Measurements from ENCODE around the gene NAPEPLD. TPM values are rescaled to one million over a fixed set of nuclear protein-coding genes. Genes with fewer than 3 reads are reported as not detected.

NAPEPLD gene
- total RNA-seq, 1 donor from 2014 or later, result 16.2 TPM

DNA sequence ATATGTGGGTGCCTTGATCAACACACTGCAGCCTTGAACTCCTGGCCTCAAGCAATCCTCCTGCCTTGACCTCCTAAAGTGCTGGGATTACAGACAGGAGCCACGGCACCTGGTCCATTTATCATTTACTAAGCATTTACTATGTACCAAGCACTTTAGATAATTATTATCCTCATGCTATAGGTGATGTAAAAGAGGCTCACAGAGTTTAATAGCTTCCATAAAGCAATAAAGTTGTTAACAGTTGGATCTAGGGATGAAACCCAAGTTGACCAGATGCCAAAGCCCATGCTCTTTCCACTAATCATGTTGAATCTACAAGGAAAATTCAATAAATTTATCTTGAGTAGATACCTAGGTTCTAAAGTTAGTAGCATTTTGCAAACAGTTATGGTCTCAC lies 5.0 kb downstream of the NAPEPLD start:
- no peaks in the 10 kb centered on the region for H3K27me3 ChIP-seq (ENCODE audit: low read depth)
- intact Hi-C loops (cut with DNase I), result no loop called here
- H3K9me3 ChIP-seq, result no peaks in the 10 kb centered on the region
- H3K36me3 ChIP-seq, result no peaks in the 10 kb centered on the region
- no peak for ATAC-seq
- TF ChIP-seq, protein P1, sequence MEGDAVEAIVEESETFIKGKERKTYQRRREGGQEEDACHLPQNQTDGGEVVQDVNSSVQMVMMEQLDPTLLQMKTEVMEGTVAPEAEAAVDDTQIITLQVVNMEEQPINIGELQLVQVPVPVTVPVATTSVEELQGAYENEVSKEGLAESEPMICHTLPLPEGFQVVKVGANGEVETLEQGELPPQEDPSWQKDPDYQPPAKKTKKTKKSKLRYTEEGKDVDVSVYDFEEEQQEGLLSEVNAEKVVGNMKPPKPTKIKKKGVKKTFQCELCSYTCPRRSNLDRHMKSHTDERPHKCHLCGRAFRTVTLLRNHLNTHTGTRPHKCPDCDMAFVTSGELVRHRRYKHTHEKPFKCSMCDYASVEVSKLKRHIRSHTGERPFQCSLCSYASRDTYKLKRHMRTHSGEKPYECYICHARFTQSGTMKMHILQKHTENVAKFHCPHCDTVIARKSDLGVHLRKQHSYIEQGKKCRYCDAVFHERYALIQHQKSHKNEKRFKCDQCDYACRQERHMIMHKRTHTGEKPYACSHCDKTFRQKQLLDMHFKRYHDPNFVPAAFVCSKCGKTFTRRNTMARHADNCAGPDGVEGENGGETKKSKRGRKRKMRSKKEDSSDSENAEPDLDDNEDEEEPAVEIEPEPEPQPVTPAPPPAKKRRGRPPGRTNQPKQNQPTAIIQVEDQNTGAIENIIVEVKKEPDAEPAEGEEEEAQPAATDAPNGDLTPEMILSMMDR (IDR thresholded peaks at IDR 0.05), result no peak
- DNase-seq, result no peak
- no peak overlapping the region for H3K27ac ChIP-seq
- H3K4me3 ChIP-seq, result no peak overlapping the region
- peaks cover 21% of the 10 kb centered on the region for H3K4me1 ChIP-seq

DNA sequence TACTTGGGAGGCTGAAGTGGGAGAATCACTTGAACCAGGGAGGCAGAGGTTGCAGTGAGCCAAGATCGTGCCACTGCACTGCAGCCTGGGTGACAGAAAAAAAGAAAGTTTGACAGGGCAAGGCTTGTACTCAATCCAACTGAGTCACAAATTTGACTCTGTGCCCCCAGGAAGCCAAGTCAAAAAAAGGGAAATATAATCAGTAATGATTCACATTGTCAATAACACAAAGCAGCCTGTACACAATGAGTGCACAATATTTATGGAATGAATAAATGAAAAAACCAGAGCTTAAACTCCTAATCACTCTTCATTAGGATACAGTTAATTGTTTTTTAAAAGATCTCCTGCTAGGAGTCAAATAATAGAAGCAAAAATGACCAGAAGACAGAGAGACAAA lies 6.4 kb downstream of the NAPEPLD start:
- Histone ChIP-seq H3K9me3 (no peaks in the 10 kb centered on the region), H3K4me1 (peaks cover 12% of the 10 kb centered on the region), H3K27me3 (ENCODE audit: low read depth) (no peaks in the 10 kb centered on the region), H3K27ac (no peak overlapping the region), H3K36me3 (no peaks in the 10 kb centered on the region), H3K4me3 (no peak overlapping the region)
- no peak for ATAC-seq
- TF ChIP-seq, protein P1 (IDR thresholded peaks at IDR 0.05), result no peak
- intact Hi-C loops (cut with DNase I), result no loop called here
- no peak for DNase-seq

DNA sequence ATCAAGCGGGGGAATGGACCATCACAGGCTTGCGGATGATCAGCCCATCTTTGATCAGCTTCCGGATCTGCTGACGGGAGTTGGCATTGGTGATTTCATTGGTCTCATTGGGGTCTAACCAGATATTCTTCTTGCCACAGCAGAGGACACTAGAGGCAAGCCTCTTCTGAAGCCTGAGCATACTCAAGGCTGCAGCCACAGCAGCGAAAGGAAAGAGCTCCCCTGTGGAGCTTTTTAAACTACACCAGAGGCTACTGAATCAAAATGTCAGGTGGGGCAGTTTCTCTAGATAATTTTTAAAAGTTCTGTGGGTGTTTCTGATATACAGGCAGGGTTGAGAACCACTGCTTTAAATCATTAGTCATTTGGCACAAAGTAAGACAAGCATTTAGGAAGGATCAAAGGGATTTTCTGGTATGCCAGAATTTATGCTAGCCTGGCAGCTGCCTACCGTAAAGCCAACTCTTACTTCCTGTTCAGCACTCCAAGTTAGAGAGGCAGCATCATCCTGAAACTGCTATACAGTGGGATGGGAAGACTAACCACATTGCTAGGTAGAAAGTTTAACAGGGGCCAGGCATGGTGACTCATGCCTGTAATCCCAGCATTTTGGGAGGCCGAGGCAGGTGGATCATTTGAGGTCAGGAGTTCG lies 7.0 kb downstream of the NAPEPLD start:
- no peaks in the 10 kb centered on the region for H3K27me3 ChIP-seq (ENCODE audit: low read depth)
- DNase-seq, result no peak
- H3K9me3 ChIP-seq, result no peaks in the 10 kb centered on the region
- H3K27ac ChIP-seq, result no peak overlapping the region
- no peak for ATAC-seq
- TF ChIP-seq, protein P1 (IDR thresholded peaks at IDR 0.05), result no peak
- peaks cover 7% of the 10 kb centered on the region for H3K4me1 ChIP-seq
- H3K36me3 ChIP-seq, result no peaks in the 10 kb centered on the region
- H3K4me3 ChIP-seq, result no peak overlapping the region
- intact Hi-C loops (cut with DNase I), result no loop called here

DNA sequence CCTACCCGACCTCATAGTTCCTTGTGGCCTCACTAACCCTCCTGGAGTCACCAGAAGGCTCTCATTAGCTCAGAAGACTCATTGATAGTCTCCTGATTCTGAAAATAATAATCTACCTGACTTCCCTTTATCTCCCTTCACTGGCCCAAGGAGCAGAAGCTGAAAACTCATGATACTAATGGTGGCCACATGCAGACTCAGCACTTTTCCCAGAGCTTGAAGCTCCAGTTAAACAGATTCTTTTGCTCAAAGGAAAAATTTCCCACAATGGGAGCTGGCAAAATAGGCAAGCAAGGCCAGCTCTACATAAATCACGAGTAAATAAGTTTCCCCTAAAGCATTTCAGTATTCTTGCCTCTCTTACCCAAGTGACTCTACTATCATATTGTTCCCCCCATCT lies 8.2 kb downstream of the NAPEPLD start:
- Histone ChIP-seq H3K9me3 (no peaks in the 10 kb centered on the region), H3K27me3 (ENCODE audit: low read depth) (no peaks in the 10 kb centered on the region), H3K36me3 (no peaks in the 10 kb centered on the region), H3K4me3 (no peak overlapping the region), H3K4me1 (no peaks in the 10 kb centered on the region), H3K27ac (no peak overlapping the region)
- intact Hi-C loops (cut with DNase I), result no loop called here
- no peak for ATAC-seq
- no peak for DNase-seq
- TF ChIP-seq, protein P1 (IDR thresholded peaks at IDR 0.05), result no peak

DNA sequence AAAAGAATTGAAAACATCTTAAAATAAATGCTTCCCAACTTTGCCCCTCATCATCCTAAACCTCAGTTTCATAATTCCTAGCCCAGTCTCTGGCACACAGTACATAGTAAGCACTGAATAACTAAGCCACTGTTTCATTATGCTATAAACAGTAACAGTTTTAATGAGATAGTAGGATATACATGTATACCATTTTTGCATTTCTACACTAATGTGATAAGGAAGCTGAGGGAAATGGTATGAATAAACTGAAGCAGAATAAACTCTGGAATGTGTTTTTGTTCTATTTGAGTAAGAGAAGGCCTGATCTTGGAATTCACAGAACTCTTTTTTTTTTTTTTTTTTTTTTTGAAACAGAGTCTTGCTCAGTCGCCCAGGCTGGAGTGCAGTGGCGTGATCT lies 8.8 kb downstream of the NAPEPLD start:
- H3K4me3 ChIP-seq, result no peak overlapping the region
- ATAC-seq, result no peak
- intact Hi-C loops (cut with DNase I), result no loop called here
- H3K27ac ChIP-seq, result no peak overlapping the region
- no peaks in the 10 kb centered on the region for H3K36me3 ChIP-seq
- H3K27me3 ChIP-seq (ENCODE audit: low read depth), result no peaks in the 10 kb centered on the region
- no peaks in the 10 kb centered on the region for H3K9me3 ChIP-seq
- H3K4me1 ChIP-seq, result peaks cover 4% of the 10 kb centered on the region
- TF ChIP-seq, protein P1 (IDR thresholded peaks at IDR 0.05), result no peak
- DNase-seq, result no peak

Data from lower lobe of right lung (tissue), 2 donors.